ENCODE results near the gene CLIP1. TPM values are rescaled to one million over a fixed set of nuclear protein-coding genes. Genes with fewer than 3 reads are reported as not detected.
"Not testable (repeated sequence)": the region's sequence is repeated elsewhere in the genome, so short reads cannot be mapped to it uniquely, and the experiment has no call there.

The CLIP1 gene
- total and polyA plus RNA-seq, 8 donors = 16.0 to 133 (median 75.9) TPM

GRCh38 chr12:122437656-122438121 is 15.2 kb upstream of the CLIP1 start:
- Histone ChIP-seq H3K36me3 (no peaks in the 10 kb centered on the region), H3K4me1 (peaks cover 0 to 9% (median 2%) of the 10 kb centered on the region in 4 donors), H3K4me3 (no peak overlapping the region), H3K9me3 (no peaks in the 10 kb centered on the region), H3K27ac (peak overlapping the region in 2 of 5 donors; percentile 34 to 56), H3K27me3 (no peaks in the 10 kb centered on the region)
- TF ChIP-seq POLR2AphosphoS5 (IDR thresholded peaks at IDR 0.05) (peak in 2 of 3 donors; percentile 21 to 44), CTCF (IDR thresholded peaks at IDR 0.05) (no peak), EP300 (IDR thresholded peaks at IDR 0.05) (no peak), POLR2A (IDR thresholded peaks at IDR 0.05) (no peak)
- 49 to 63% (median 61%) methylated on average over 5 to 8 of the region's 8 CpGs for WGBS, 5 donors
- intact Hi-C loops (cut with DNase I; ENCODE audit: low total_unique reads) = no loop called here
- DNase-seq = peak; percentile 28 to 64

- TF ChIP-seq CTCF (IDR thresholded peaks at IDR 0.05) (no peak), POLR2AphosphoS5 (IDR thresholded peaks at IDR 0.05) (no peak), EP300 (IDR thresholded peaks at IDR 0.05) (no peak), POLR2A (IDR thresholded peaks at IDR 0.05) (no peak)
- WGBS, 5 donors = 81 to 89% (median 86%) methylated on average over 4 of the region's 4 CpGs
- Histone ChIP-seq H3K4me3 (no peak overlapping the region), H3K4me1 (peaks cover 0 to 9% (median 2%) of the 10 kb centered on the region in 4 donors), H3K27ac (no peak overlapping the region), H3K9me3 (no peaks in the 10 kb centered on the region), H3K36me3 (no peaks in the 10 kb centered on the region), H3K27me3 (no peaks in the 10 kb centered on the region)
- no peak for DNase-seq
- intact Hi-C loops (cut with DNase I; ENCODE audit: low total_unique reads) = no loop called here
These were observed 12.7 kb upstream of the CLIP1 start for GRCh38 chr12:122435186-122435585.

GRCh38 chr12:122429043-122429442 is 6.6 kb upstream of the CLIP1 start:
- H3K9me3 ChIP-seq; H3K4me3 ChIP-seq; intact Hi-C loops (cut with DNase I; ENCODE audit: low total_unique reads); H3K36me3 ChIP-seq; DNase-seq; H3K27me3 ChIP-seq; H3K27ac ChIP-seq: not testable (repeated sequence)
- peaks cover 0 to 14% (median 6%) of the 10 kb centered on the region in 4 donors for H3K4me1 ChIP-seq
- 89 to 98% (median 96%) methylated on average over 5 of the region's 5 CpGs for whole genome bisulfite sequencing, 5 donors

- 94 to 97% (median 96%) methylated on average over 9 of the region's 9 CpGs for WGBS, 5 donors
- Histone ChIP-seq H3K27ac (no peak overlapping the region), H3K27me3 (no peaks in the 10 kb centered on the region), H3K4me1 (peaks cover 12 to 24% (median 19%) of the 10 kb centered on the region in 4 donors), H3K4me3 (no peak overlapping the region), H3K36me3 (no peaks in the 10 kb centered on the region), H3K9me3 (no peaks in the 10 kb centered on the region)
- intact Hi-C loops (cut with DNase I; ENCODE audit: low total_unique reads) = no loop called here
- no peak for TF ChIP-seq EP300 (IDR thresholded peaks at IDR 0.05)
- TF ChIP-seq POLR2AphosphoS5 (IDR thresholded peaks at IDR 0.05) = no peak
- no peak for TF ChIP-seq POLR2A (IDR thresholded peaks at IDR 0.05)
- TF ChIP-seq CTCF (IDR thresholded peaks at IDR 0.05) = no peak
- no peak for DNase-seq
These were observed 4.9 kb upstream of the CLIP1 start for GRCh38 chr12:122427403-122427802.
